Measurements from ENCODE around the gene DICER1. TPM values are rescaled to one million over a fixed set of nuclear protein-coding genes. Genes with fewer than 3 reads are reported as not detected.

The DICER1 gene
- total RNA-seq, 1 experiment from 2014 or later, result 62.0 TPM

DNA sequence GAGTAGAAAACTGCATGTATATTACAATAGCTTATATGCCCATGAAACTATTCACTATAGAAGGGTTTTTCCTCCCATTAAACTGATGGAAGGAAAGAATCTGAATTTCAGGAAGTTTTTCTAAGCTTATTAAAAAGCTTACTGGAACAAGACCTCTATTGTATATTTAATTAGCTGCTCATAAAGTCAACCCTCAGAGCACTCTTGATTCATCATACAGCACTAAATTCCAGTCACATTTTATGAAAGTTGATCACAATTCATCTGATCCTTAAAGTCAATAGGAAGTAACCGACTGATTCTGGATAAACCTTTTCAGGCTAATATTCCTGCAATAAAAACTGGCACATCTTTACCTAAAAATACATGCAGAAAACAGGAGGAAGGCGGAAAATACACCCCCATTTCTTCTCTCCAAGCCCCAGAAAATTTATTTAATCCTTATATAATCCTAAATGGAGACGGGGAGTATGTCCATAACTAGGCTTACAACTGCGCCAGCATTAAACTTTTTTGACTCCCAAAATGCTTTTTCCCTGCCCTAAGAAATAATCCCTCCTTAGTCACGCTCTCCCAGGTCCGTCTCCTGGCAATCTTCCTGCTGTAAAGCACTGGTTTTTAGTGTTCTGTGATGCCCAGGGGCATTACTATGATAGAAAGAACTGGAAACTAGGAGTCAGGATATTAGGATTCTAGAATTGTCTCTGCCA, 35.3 kb downstream of the DICER1 start:
- DNase-seq (ENCODE audit: low spot score), result no peak
- Mint-ChIP-seq H3K27me3 (ENCODE audit: low read depth) (no peaks in the 10 kb centered on the region), H3K4me3 (no peak overlapping the region), H3K9me3 (no peaks in the 10 kb centered on the region), H3K27ac (no peak overlapping the region), H3K36me3 (peaks cover 15% of the 10 kb centered on the region), H3K4me1 (peaks cover 36% of the 10 kb centered on the region)
- POLR2A ChIA-PET, result no interaction called here
- ATAC-seq, result no peak
- CTCF ChIA-PET, result no interaction called here
- no peak for TF ChIP-seq ELF4 (CRISPR knock-in tag; IDR thresholded peaks at IDR 0.05; ENCODE audit: low read depth)
- no peak for TF ChIP-seq TEAD4 (CRISPR knock-in tag; IDR thresholded peaks at IDR 0.05)
- TF ChIP-seq ZNF396 (CRISPR knock-in tag; IDR thresholded peaks at IDR 0.05; ENCODE audit: borderline replicate concordance), result no peak
- no peak for TF ChIP-seq ZNF138 (CRISPR knock-in tag; conservative IDR thresholded peaks at IDR 0.05)
- TF ChIP-seq NFE2L1 (CRISPR knock-in tag; IDR thresholded peaks at IDR 0.05), result no peak
- no peak for TF ChIP-seq KAT7 (CRISPR knock-in tag; IDR thresholded peaks at IDR 0.05; ENCODE audit: borderline replicate concordance)
- TF ChIP-seq ETV6 (CRISPR knock-in tag; IDR thresholded peaks at IDR 0.05), result no peak

GRCh38 chr14:95119336-95119735, 38.0 kb downstream of the DICER1 start:
- ChIA-PET POLR2A (no interaction called here), CTCF (interaction anchor here (1.0 to 1.5 kb wide), 3 partner anchors 19 to 448 kb away, joined by 3 to 4 read pairs (median 3); no protein-coding TSS in a partner anchor)
- DNase-seq (ENCODE audit: low spot score), result no peak
- Mint-ChIP-seq H3K27me3 (ENCODE audit: low read depth) (no peaks in the 10 kb centered on the region), H3K27ac (no peak overlapping the region), H3K9me3 (no peaks in the 10 kb centered on the region), H3K36me3 (peaks cover 21% of the 10 kb centered on the region), H3K4me3 (no peak overlapping the region), H3K4me1 (peaks cover 14% of the 10 kb centered on the region)
- TF ChIP-seq, protein P1, sequence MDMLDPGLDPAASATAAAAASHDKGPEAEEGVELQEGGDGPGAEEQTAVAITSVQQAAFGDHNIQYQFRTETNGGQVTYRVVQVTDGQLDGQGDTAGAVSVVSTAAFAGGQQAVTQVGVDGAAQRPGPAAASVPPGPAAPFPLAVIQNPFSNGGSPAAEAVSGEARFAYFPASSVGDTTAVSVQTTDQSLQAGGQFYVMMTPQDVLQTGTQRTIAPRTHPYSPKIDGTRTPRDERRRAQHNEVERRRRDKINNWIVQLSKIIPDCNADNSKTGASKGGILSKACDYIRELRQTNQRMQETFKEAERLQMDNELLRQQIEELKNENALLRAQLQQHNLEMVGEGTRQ (CRISPR knock-in tag; IDR thresholded peaks at IDR 0.05), result no peak
- TF ChIP-seq E2F5 (CRISPR knock-in tag; IDR thresholded peaks at IDR 0.05) (no peak), TEAD4 (CRISPR knock-in tag; IDR thresholded peaks at IDR 0.05) (no peak), ETV6 (CRISPR knock-in tag; IDR thresholded peaks at IDR 0.05) (no peak), NR3C1 (CRISPR knock-in tag; conservative IDR thresholded peaks at IDR 0.05; ENCODE audit: low read depth) (no peak), ZMAT4 (CRISPR knock-in tag; IDR thresholded peaks at IDR 0.05) (no peak), SP1 (CRISPR knock-in tag; conservative IDR thresholded peaks at IDR 0.05) (no peak), ESRRA (CRISPR knock-in tag; IDR thresholded peaks at IDR 0.05; ENCODE audit: borderline replicate concordance) (no peak), RELA (CRISPR knock-in tag; IDR thresholded peaks at IDR 0.05; ENCODE audit: borderline replicate concordance) (no peak), GRHL2 (CRISPR knock-in tag; IDR thresholded peaks at IDR 0.05; ENCODE audit: insufficient replicate concordance, severe bottlenecking) (no peak), ZNF138 (CRISPR knock-in tag; conservative IDR thresholded peaks at IDR 0.05) (no peak), ZNF232 (CRISPR knock-in tag; IDR thresholded peaks at IDR 0.05) (no peak), CREM (CRISPR knock-in tag; IDR thresholded peaks at IDR 0.05) (no peak), RORB (CRISPR knock-in tag; IDR thresholded peaks at IDR 0.05) (no peak), SMAD4 (CRISPR knock-in tag; IDR thresholded peaks at IDR 0.05) (no peak), ZNF532 (CRISPR knock-in tag; IDR thresholded peaks at IDR 0.05; ENCODE audit: borderline replicate concordance) (no peak)
- TF ChIP-seq, protein P2, sequence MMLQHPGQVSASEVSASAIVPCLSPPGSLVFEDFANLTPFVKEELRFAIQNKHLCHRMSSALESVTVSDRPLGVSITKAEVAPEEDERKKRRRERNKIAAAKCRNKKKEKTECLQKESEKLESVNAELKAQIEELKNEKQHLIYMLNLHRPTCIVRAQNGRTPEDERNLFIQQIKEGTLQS (CRISPR knock-in tag; conservative IDR thresholded peaks at IDR 0.05), result no peak
- TF ChIP-seq, protein P3, sequence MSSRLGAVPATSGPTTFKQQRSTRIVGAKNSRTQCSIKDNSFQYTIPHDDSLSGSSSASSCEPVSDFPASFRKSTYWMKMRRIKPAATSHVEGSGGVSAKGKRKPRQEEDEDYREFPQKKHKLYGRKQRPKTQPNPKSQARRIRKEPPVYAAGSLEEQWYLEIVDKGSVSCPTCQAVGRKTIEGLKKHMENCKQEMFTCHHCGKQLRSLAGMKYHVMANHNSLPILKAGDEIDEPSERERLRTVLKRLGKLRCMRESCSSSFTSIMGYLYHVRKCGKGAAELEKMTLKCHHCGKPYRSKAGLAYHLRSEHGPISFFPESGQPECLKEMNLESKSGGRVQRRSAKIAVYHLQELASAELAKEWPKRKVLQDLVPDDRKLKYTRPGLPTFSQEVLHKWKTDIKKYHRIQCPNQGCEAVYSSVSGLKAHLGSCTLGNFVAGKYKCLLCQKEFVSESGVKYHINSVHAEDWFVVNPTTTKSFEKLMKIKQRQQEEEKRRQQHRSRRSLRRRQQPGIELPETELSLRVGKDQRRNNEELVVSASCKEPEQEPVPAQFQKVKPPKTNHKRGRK (CRISPR knock-in tag; IDR thresholded peaks at IDR 0.05; ENCODE audit: borderline replicate concordance), result no peak
- TF ChIP-seq, protein P4, sequence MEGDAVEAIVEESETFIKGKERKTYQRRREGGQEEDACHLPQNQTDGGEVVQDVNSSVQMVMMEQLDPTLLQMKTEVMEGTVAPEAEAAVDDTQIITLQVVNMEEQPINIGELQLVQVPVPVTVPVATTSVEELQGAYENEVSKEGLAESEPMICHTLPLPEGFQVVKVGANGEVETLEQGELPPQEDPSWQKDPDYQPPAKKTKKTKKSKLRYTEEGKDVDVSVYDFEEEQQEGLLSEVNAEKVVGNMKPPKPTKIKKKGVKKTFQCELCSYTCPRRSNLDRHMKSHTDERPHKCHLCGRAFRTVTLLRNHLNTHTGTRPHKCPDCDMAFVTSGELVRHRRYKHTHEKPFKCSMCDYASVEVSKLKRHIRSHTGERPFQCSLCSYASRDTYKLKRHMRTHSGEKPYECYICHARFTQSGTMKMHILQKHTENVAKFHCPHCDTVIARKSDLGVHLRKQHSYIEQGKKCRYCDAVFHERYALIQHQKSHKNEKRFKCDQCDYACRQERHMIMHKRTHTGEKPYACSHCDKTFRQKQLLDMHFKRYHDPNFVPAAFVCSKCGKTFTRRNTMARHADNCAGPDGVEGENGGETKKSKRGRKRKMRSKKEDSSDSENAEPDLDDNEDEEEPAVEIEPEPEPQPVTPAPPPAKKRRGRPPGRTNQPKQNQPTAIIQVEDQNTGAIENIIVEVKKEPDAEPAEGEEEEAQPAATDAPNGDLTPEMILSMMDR (IDR thresholded peaks at IDR 0.05), result no peak
- ATAC-seq, result no peak
